ENCODE results near the gene ATP8A2.

The ATP8A2 gene

DNA sequence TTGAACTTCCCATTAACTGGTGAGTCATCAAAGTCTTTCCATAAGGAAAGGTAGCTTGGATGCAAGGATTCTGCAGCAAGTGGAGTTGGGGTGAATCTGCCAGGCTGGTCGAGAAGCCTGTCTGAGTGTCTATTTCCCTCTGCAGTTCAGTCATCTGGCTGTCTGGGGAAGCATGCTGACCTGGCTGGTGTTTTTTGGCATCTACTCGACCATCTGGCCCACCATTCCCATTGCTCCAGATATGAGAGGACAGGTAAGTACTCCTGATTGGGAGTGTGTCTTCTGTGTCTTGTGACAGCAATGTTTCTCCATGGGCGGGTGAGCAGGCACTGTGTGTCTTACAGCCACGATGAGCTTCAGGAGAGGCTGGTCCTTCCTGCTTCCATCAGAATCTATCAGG lies 490.4 kb downstream of the ATP8A2 start:
- H3K4me1 ChIP-seq (ENCODE audit: control insufficient read depth, insufficient read depth, low read length), result no peaks in the 10 kb centered on the region
- H3K36me3 ChIP-seq (ENCODE audit: control insufficient read depth, insufficient read depth, low read length), result no peaks in the 10 kb centered on the region
- no peak overlapping the region for H3K4me3 ChIP-seq (ENCODE audit: insufficient read depth, low read depth, low read length)
- 81 to 85% methylated on average over 4 of the region's 4 CpGs for WGBS, 2 experiments
- H3K27ac ChIP-seq (ENCODE audit: insufficient read depth, low read depth, low read length, poor library complexity, severe bottlenecking), result no peak overlapping the region
- no peaks in the 10 kb centered on the region for H3K27me3 ChIP-seq (ENCODE audit: control insufficient read depth, insufficient read depth, low read length, poor library complexity, severe bottlenecking)
- no peaks in the 10 kb centered on the region for H3K9me3 ChIP-seq (ENCODE audit: control insufficient read depth, low read length)

GRCh38 chr13:25864116-25864515 lies 492.3 kb downstream of the ATP8A2 start:
- no peak overlapping the region for H3K27ac ChIP-seq (ENCODE audit: insufficient read depth, low read depth, low read length, poor library complexity, severe bottlenecking)
- no peak overlapping the region for H3K4me3 ChIP-seq (ENCODE audit: insufficient read depth, low read depth, low read length)
- H3K27me3 ChIP-seq (ENCODE audit: control insufficient read depth, insufficient read depth, low read length, poor library complexity, severe bottlenecking), result no peaks in the 10 kb centered on the region
- H3K9me3 ChIP-seq (ENCODE audit: control insufficient read depth, low read length), result no peaks in the 10 kb centered on the region
- WGBS, 2 experiments, result 90% methylated on average over 6 of the region's 6 CpGs
- H3K36me3 ChIP-seq (ENCODE audit: control insufficient read depth, insufficient read depth, low read length), result no peaks in the 10 kb centered on the region
- no peaks in the 10 kb centered on the region for H3K4me1 ChIP-seq (ENCODE audit: control insufficient read depth, insufficient read depth, low read length)

GRCh38 chr13:25864936-25865335 lies 493.2 kb downstream of the ATP8A2 start:
- H3K36me3 ChIP-seq (ENCODE audit: control insufficient read depth, insufficient read depth, low read length), result no peaks in the 10 kb centered on the region

DNA sequence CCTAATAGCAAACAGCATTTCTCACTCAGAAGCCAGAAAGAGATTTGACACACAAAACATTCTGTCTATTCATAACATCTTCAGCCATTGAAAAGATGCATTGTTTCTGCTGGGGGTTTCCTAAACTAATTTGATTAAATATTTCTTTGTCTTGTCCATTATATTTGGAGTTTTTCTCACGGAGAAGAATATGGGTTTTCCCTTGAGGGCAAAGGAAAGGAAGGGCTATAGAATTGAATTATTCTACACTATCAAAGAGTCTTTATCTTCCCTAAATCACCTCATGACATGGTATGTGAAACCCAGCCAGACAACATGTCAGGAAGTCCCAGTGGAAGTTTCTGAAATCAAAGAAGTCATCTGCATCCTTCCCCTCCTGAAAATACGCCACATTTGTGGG lies 493.6 kb downstream of the ATP8A2 start:
- no peaks in the 10 kb centered on the region for H3K9me3 ChIP-seq (ENCODE audit: control insufficient read depth, low read length)
- H3K4me3 ChIP-seq (ENCODE audit: insufficient read depth, low read depth, low read length), result no peak overlapping the region
- WGBS, 2 experiments, result 93% methylated on average over 1 of the region's 2 CpGs
- H3K27ac ChIP-seq (ENCODE audit: insufficient read depth, low read depth, low read length, poor library complexity, severe bottlenecking), result no peak overlapping the region
- no peaks in the 10 kb centered on the region for H3K4me1 ChIP-seq (ENCODE audit: control insufficient read depth, insufficient read depth, low read length)
- no peaks in the 10 kb centered on the region for H3K36me3 ChIP-seq (ENCODE audit: control insufficient read depth, insufficient read depth, low read length)
- no peaks in the 10 kb centered on the region for H3K27me3 ChIP-seq (ENCODE audit: control insufficient read depth, insufficient read depth, low read length, poor library complexity, severe bottlenecking)

More at GRCh38 chr13:25864936-25865335, 493.2 kb downstream of the ATP8A2 start:
- no peaks in the 10 kb centered on the region for H3K4me1 ChIP-seq (ENCODE audit: control insufficient read depth, insufficient read depth, low read length)
- no peak overlapping the region for H3K27ac ChIP-seq (ENCODE audit: insufficient read depth, low read depth, low read length, poor library complexity, severe bottlenecking)
- no peaks in the 10 kb centered on the region for H3K27me3 ChIP-seq (ENCODE audit: control insufficient read depth, insufficient read depth, low read length, poor library complexity, severe bottlenecking)
- 91 to 94% methylated on average over 1 of the region's 1 CpG for WGBS, 2 experiments
- H3K4me3 ChIP-seq (ENCODE audit: insufficient read depth, low read depth, low read length), result no peak overlapping the region
- H3K9me3 ChIP-seq (ENCODE audit: control insufficient read depth, low read length), result no peaks in the 10 kb centered on the region

- H3K9me3 ChIP-seq (ENCODE audit: control insufficient read depth, low read length), result no peaks in the 10 kb centered on the region
- H3K27me3 ChIP-seq (ENCODE audit: control insufficient read depth, insufficient read depth, low read length, poor library complexity, severe bottlenecking), result no peaks in the 10 kb centered on the region
- H3K36me3 ChIP-seq (ENCODE audit: control insufficient read depth, insufficient read depth, low read length), result no peaks in the 10 kb centered on the region
These were observed 495.3 kb downstream of the ATP8A2 start for GRCh38 chr13:25867038-25867437.

GRCh38 chr13:25868490-25868889 lies 496.7 kb downstream of the ATP8A2 start:
- WGBS, 2 experiments, result 76 to 77% methylated on average over 5 of the region's 5 CpGs
- no peaks in the 10 kb centered on the region for H3K27me3 ChIP-seq (ENCODE audit: control insufficient read depth, insufficient read depth, low read length, poor library complexity, severe bottlenecking)
- no peaks in the 10 kb centered on the region for H3K4me1 ChIP-seq (ENCODE audit: control insufficient read depth, insufficient read depth, low read length)
- H3K27ac ChIP-seq (ENCODE audit: insufficient read depth, low read depth, low read length, poor library complexity, severe bottlenecking), result no peak overlapping the region
- H3K9me3 ChIP-seq (ENCODE audit: control insufficient read depth, low read length), result no peaks in the 10 kb centered on the region
- no peaks in the 10 kb centered on the region for H3K36me3 ChIP-seq (ENCODE audit: control insufficient read depth, insufficient read depth, low read length)
- H3K4me3 ChIP-seq (ENCODE audit: insufficient read depth, low read depth, low read length), result no peak overlapping the region

More at GRCh38 chr13:25867038-25867437, 495.3 kb downstream of the ATP8A2 start:
- Histone ChIP-seq H3K27ac (ENCODE audit: insufficient read depth, low read depth, low read length, poor library complexity, severe bottlenecking) (no peak overlapping the region), H3K4me1 (ENCODE audit: control insufficient read depth, insufficient read depth, low read length) (no peaks in the 10 kb centered on the region), H3K4me3 (ENCODE audit: insufficient read depth, low read depth, low read length) (no peak overlapping the region)

- Histone ChIP-seq H3K36me3 (ENCODE audit: control insufficient read depth, insufficient read depth, low read length) (no peaks in the 10 kb centered on the region), H3K27me3 (ENCODE audit: control insufficient read depth, insufficient read depth, low read length, poor library complexity, severe bottlenecking) (no peaks in the 10 kb centered on the region), H3K4me3 (ENCODE audit: insufficient read depth, low read depth, low read length) (no peak overlapping the region), H3K27ac (ENCODE audit: insufficient read depth, low read depth, low read length, poor library complexity, severe bottlenecking) (no peak overlapping the region), H3K9me3 (ENCODE audit: control insufficient read depth, low read length) (no peaks in the 10 kb centered on the region), H3K4me1 (ENCODE audit: control insufficient read depth, insufficient read depth, low read length) (no peaks in the 10 kb centered on the region)
- 92 to 93% methylated on average over 12 of the region's 12 CpGs for WGBS, 2 experiments
These were observed 498.2 kb downstream of the ATP8A2 start for GRCh38 chr13:25869941-25870340.

DNA sequence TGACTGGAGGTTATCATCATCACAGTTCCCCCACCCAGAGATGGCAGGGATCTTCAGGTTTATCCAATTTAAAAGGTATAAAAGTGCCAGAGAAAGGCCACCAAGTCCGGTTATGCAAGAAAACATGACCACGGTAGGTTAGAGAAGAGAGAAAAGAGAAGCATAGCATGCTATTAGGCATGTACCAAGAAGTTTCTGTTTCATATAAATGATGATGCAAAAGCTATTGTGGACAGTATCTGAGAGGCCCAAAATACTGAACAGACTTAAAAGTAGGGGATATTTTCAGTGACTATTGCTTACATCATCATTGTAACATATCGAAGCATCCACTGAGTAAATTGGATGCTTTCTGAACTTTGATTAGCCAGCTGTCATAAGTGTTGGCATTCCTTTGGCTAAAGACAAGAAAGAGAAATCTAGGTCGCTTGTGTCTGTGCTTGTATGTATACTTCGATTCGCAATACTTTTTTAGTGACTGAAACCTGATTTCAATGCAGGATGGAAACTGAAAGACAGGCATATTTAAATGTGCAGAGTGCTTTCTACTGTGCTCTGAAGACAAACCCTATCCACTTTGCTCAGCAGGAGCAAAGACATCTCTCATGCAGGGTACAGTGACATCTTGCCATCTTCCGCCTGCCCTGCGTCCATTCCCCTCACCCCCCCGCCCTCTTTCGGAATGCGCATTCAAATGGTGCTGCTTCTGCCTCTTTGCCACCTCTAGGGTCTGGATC lies 499.8 kb downstream of the ATP8A2 start:
- Histone ChIP-seq H3K27me3 (ENCODE audit: control insufficient read depth, insufficient read depth, low read length, poor library complexity, severe bottlenecking) (no peaks in the 10 kb centered on the region), H3K36me3 (ENCODE audit: control insufficient read depth, insufficient read depth, low read length) (no peaks in the 10 kb centered on the region), H3K9me3 (ENCODE audit: control insufficient read depth, low read length) (no peaks in the 10 kb centered on the region), H3K4me3 (ENCODE audit: insufficient read depth, low read depth, low read length) (no peak overlapping the region), H3K27ac (ENCODE audit: insufficient read depth, low read depth, low read length, poor library complexity, severe bottlenecking) (no peak overlapping the region), H3K4me1 (ENCODE audit: control insufficient read depth, insufficient read depth, low read length) (no peaks in the 10 kb centered on the region)
- WGBS, 2 experiments, result 89 to 93% methylated on average over 11 of the region's 11 CpGs

- Histone ChIP-seq H3K4me1 (ENCODE audit: control insufficient read depth, insufficient read depth, low read length) (peaks cover 5% of the 10 kb centered on the region), H3K4me3 (ENCODE audit: insufficient read depth, low read depth, low read length) (no peak overlapping the region), H3K27me3 (ENCODE audit: control insufficient read depth, insufficient read depth, low read length, poor library complexity, severe bottlenecking) (no peaks in the 10 kb centered on the region), H3K27ac (ENCODE audit: insufficient read depth, low read depth, low read length, poor library complexity, severe bottlenecking) (no peak overlapping the region), H3K9me3 (ENCODE audit: control insufficient read depth, low read length) (no peaks in the 10 kb centered on the region), H3K36me3 (ENCODE audit: control insufficient read depth, insufficient read depth, low read length) (no peaks in the 10 kb centered on the region)
- WGBS, 2 experiments, result 90 to 91% methylated on average over 7 of the region's 7 CpGs
These were observed 500.9 kb downstream of the ATP8A2 start for GRCh38 chr13:25872481-25873241.

DNA sequence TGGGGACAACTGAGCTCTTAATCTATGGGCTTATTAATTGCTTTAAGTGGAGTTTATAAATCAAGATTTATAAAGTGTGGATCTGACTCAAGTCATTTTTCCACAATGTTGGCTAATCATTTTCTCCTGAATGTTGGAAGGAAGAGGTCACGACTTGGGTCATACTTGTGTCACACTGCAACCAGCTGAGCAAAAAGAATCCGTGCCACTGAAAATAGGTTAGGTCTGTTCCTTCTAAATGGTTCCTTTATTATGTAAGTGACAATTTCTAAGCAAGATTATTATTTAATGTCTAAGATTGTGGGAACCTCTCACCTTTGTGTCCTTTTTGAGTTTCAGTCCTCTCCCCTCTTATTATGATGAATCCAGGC lies 501.5 kb downstream of the ATP8A2 start:
- Histone ChIP-seq H3K4me3 (ENCODE audit: insufficient read depth, low read depth, low read length) (no peak overlapping the region), H3K9me3 (ENCODE audit: control insufficient read depth, low read length) (no peaks in the 10 kb centered on the region), H3K27me3 (ENCODE audit: control insufficient read depth, insufficient read depth, low read length, poor library complexity, severe bottlenecking) (no peaks in the 10 kb centered on the region), H3K36me3 (ENCODE audit: control insufficient read depth, insufficient read depth, low read length) (no peaks in the 10 kb centered on the region), H3K4me1 (ENCODE audit: control insufficient read depth, insufficient read depth, low read length) (peaks cover 5% of the 10 kb centered on the region), H3K27ac (ENCODE audit: insufficient read depth, low read depth, low read length, poor library complexity, severe bottlenecking) (no peak overlapping the region)
- 95 to 100% methylated on average over 2 of the region's 2 CpGs for WGBS, 2 experiments

All from ectodermal cell (in vitro differentiated cells).